ENCODE results near the gene MYO15B.

MYO15B gene

GRCh38 chr17:75627094-75627493 lies 39.5 kb downstream of the MYO15B start:
- Histone ChIP-seq H3K27ac (no peak overlapping the region), H3K4me3 (ENCODE audit: low read depth, low read length) (no peak overlapping the region), H3K36me3 (replicated peaks) (no peaks in the 10 kb centered on the region), H3K27me3 (replicated peaks) (no peaks in the 10 kb centered on the region)
- in situ Hi-C loops (cut with HindIII; ENCODE audit: low pct_ligation_motif_present, low sequenced_read_pairs), result no loop called here
- TF ChIP-seq CTCF (IDR thresholded peaks at IDR 0.05; ENCODE audit: low read depth, low read length, missing control alignments), result no peak
- no peak for DNase-seq

DNA sequence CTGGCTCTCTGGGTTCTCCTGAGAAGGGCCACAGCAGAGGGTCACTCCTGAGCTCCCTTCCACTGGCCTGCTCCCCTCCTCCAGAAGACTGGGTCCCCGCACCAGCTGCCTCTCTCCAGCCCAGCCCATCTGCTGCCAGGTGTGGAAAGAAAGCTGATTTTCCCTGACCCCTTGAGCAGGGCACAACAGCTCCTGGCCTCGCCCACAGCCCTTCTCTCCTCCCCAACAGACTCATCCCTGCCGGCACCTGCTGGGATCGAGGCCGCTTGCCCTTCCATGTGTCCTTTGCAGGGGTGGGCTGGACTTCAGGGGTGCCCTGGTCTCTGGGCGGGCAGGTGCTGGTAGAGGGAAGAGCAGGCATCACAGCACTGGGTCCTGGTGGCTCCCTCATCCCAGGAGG lies 40.8 kb downstream of the MYO15B start:
- in situ Hi-C loops (cut with HindIII; ENCODE audit: low pct_ligation_motif_present, low sequenced_read_pairs), result no loop called here
- Histone ChIP-seq H3K4me3 (ENCODE audit: low read depth, low read length) (no peak overlapping the region), H3K27me3 (replicated peaks) (no peaks in the 10 kb centered on the region), H3K27ac (no peak overlapping the region), H3K36me3 (replicated peaks) (no peaks in the 10 kb centered on the region)
- DNase-seq, result no peak
- TF ChIP-seq CTCF (IDR thresholded peaks at IDR 0.05; ENCODE audit: low read depth, low read length, missing control alignments), result no peak

DNA sequence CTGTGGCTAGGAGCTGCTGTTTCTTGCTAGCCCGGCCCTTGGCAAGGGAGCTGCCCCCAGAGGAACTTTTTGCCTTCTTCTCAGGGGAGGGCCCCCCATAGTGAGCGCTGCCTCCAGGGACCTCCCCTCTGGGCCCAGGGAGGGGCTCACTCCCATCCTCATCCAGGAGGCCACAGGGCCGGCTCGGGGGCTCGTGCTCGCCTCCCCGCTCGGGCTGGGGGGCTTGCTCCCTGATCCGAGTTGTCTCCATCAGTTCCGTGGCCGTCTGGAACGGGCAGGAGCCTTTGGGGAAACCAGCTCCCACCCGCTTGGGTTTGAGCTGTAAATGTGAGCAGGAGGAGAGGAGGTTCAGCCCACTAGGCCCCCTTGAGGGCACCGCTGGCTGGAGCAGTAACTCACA lies 41.6 kb downstream of the MYO15B start:
- no peaks in the 10 kb centered on the region for H3K27me3 ChIP-seq (replicated peaks)
- in situ Hi-C loops (cut with HindIII; ENCODE audit: low pct_ligation_motif_present, low sequenced_read_pairs), result no loop called here
- no peak overlapping the region for H3K4me3 ChIP-seq (ENCODE audit: low read depth, low read length)
- TF ChIP-seq CTCF (IDR thresholded peaks at IDR 0.05; ENCODE audit: low read depth, low read length, missing control alignments), result no peak
- no peak for DNase-seq
- no peaks in the 10 kb centered on the region for H3K36me3 ChIP-seq (replicated peaks)
- H3K27ac ChIP-seq, result no peak overlapping the region

GRCh38 chr17:75630071-75630917 lies 42.7 kb downstream of the MYO15B start:
- H3K36me3 ChIP-seq (replicated peaks), result no peaks in the 10 kb centered on the region
- no peak overlapping the region for H3K4me3 ChIP-seq (ENCODE audit: low read depth, low read length)
- TF ChIP-seq CTCF (IDR thresholded peaks at IDR 0.05; ENCODE audit: low read depth, low read length, missing control alignments), result no peak
- no peaks in the 10 kb centered on the region for H3K27me3 ChIP-seq (replicated peaks)
- in situ Hi-C loops (cut with HindIII; ENCODE audit: low pct_ligation_motif_present, low sequenced_read_pairs), result no loop called here
- no peak overlapping the region for H3K27ac ChIP-seq
- no peak for DNase-seq

DNA sequence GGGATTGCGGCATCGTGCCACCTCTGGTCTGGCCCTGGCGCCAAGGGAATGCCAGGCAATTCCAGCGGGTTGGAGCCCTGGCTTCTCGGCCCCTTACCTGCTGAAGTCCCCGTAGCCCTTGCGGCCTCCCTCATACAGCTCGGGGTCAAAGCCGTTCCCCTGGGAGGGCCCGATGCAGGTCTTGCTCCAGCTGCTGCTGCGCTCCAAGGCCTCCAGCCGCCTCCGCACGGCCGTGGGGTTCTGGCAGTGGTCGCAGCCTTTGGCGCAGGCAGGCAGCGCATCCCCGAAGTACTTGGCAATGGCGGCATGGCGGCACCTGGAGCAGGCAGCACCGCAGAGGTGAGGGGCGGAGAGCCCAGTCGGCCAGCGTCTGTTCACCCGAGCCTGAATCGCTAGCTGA lies 43.8 kb downstream of the MYO15B start:
- no peak for DNase-seq
- Histone ChIP-seq H3K36me3 (replicated peaks) (no peaks in the 10 kb centered on the region), H3K27me3 (replicated peaks) (no peaks in the 10 kb centered on the region), H3K4me3 (ENCODE audit: low read depth, low read length) (no peak overlapping the region), H3K27ac (no peak overlapping the region)
- in situ Hi-C loops (cut with HindIII; ENCODE audit: low pct_ligation_motif_present, low sequenced_read_pairs), result no loop called here
- TF ChIP-seq CTCF (IDR thresholded peaks at IDR 0.05; ENCODE audit: low read depth, low read length, missing control alignments), result no peak

DNA sequence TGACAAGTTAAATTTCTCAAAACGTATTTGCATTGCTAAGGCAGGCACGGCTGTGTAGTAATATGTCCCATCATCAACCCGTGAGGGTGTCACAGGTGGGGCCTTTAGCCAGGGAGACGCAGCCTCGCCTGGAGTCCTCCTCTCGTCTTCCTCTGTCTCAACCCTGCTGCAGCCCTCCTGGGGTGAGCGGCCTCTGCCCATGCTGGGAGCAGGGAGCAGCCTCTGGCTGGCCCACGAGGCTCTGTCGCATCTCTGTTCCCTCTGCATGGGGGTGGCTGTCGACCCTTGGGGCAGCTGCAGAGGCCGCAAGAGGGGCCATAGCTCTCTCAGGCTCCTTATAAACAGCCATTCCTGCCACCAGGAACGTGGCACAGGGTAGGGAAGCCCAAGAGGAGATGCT lies 44.8 kb downstream of the MYO15B start:
- in situ Hi-C loops (cut with HindIII; ENCODE audit: low pct_ligation_motif_present, low sequenced_read_pairs), result no loop called here
- Histone ChIP-seq H3K36me3 (replicated peaks) (no peaks in the 10 kb centered on the region), H3K4me3 (ENCODE audit: low read depth, low read length) (no peak overlapping the region), H3K27ac (no peak overlapping the region), H3K27me3 (replicated peaks) (no peaks in the 10 kb centered on the region)
- DNase-seq, result no peak
- TF ChIP-seq CTCF (IDR thresholded peaks at IDR 0.05; ENCODE audit: low read depth, low read length, missing control alignments), result no peak
